Activated B cell treated with CpG ODN at 0.5 μM for 24 hours (primary cell): ENCODE measurements around the gene CLIP1. TPM values are rescaled to one million over a fixed set of nuclear protein-coding genes. Genes with fewer than 3 reads are reported as not detected.

ENCODE experiments used
- ATAC-seq: fragments of 200-7000 bp; cut with Tn5 transposase; one replicate; pipeline ENCODE4 v1.10.0; 2021; ENCODE audit warnings: low read depth, mild to moderate bottlenecking, moderate library complexity
- CTCF ChIA-PET: fragments of 350-600 bp; sonication (Branson Sonifier 250); formaldehyde crosslinking; loops from one replicate; lab custom pipeline; 2021; ENCODE audit warnings: antibody characterized with exemption; lab: Charles Lee
- POLR2A ChIA-PET: fragments of 350-600 bp; sonication (Branson Sonifier 250); formaldehyde crosslinking; loops from one replicate; lab custom pipeline; 2021; ENCODE audit warnings: antibody characterized with exemption; lab: Charles Lee
- DNase-seq: peaks from one replicate; pipeline ENCODE4 v3.0.0; 2022
- H3K27ac Mint-ChIP-seq: one replicate; pipeline ENCODE4 v1.8.0; 2020; ENCODE audit warnings: mixed read lengths
- H3K27me3 Mint-ChIP-seq: one replicate; pipeline ENCODE4 v1.8.0; 2021; ENCODE audit warnings: mixed read lengths
- H3K36me3 Mint-ChIP-seq: one replicate; pipeline ENCODE4 v1.8.0; 2021; ENCODE audit warnings: low read depth, mixed read lengths
- H3K4me1 Mint-ChIP-seq: one replicate; pipeline ENCODE4 v1.8.0; 2021; ENCODE audit warnings: mixed read lengths
- H3K4me3 Mint-ChIP-seq: one replicate; pipeline ENCODE4 v1.8.0; 2020; ENCODE audit warnings: mild to moderate bottlenecking, mixed read lengths
- H3K9me3 Mint-ChIP-seq: one replicate; pipeline ENCODE4 v1.8.0; 2020; ENCODE audit warnings: mixed read lengths
- CTCF ChIP-seq: fragments of 200-600 bp; IDR thresholded peaks from one replicate; pipeline ENCODE4 v1.8.0; 2022; ENCODE audit warnings: antibody characterized with exemption, mild to moderate bottlenecking
- intact Hi-C: fragments of 100-400 bp; cut with micrococcal nuclease; formaldehyde crosslinking; loops from one replicate; pipeline ENCODE4 v1.15.1; 2024
- total RNA-seq: library from RNA; stranded (reverse); gene quantifications from 2 replicates; pipeline ENCODE4 v1.2.3, GENCODE V29; 2022

CLIP1 gene
- total RNA-seq, 1 donor from 2014 or later = 63.2 TPM

GRCh38 chr12:122238861-122239260, 183.6 kb downstream of the CLIP1 start:
- CTCF ChIA-PET = no interaction called here
- DNase-seq = no peak
- Mint-ChIP-seq H3K36me3 (peaks cover 65% of the 10 kb centered on the region), H3K4me3 (no peak overlapping the region), H3K27ac (no peak overlapping the region), H3K9me3 (no peaks in the 10 kb centered on the region), H3K4me1 (no peaks in the 10 kb centered on the region), H3K27me3 (no peaks in the 10 kb centered on the region)
- POLR2A ChIA-PET = no interaction called here
- no peak for ATAC-seq
- intact Hi-C loops = no loop called here
- no peak for TF ChIP-seq CTCF

- intact Hi-C loops = no loop called here
- Mint-ChIP-seq H3K4me1 (no peaks in the 10 kb centered on the region), H3K36me3 (peaks cover 74% of the 10 kb centered on the region), H3K27me3 (no peaks in the 10 kb centered on the region), H3K4me3 (no peak overlapping the region), H3K27ac (no peak overlapping the region), H3K9me3 (no peaks in the 10 kb centered on the region)
- DNase-seq = no peak
- POLR2A ChIA-PET = no interaction called here
- no peak for TF ChIP-seq CTCF
- CTCF ChIA-PET = no interaction called here
- ATAC-seq = no peak
These were observed 186.7 kb downstream of the CLIP1 start for GRCh38 chr12:122235741-122236140.

- ChIA-PET POLR2A (no interaction called here), CTCF (interaction anchor here (0.6 kb wide), 1 partner anchor 20 kb away, joined by 3 read pairs; no protein-coding TSS in a partner anchor)
- no peak for ATAC-seq
- Mint-ChIP-seq H3K9me3 (no peaks in the 10 kb centered on the region), H3K4me3 (no peak overlapping the region), H3K27me3 (no peaks in the 10 kb centered on the region), H3K27ac (no peak overlapping the region), H3K36me3 (peaks cover 66% of the 10 kb centered on the region), H3K4me1 (no peaks in the 10 kb centered on the region)
- no peak for DNase-seq
- intact Hi-C loops = no loop called here
- no peak for TF ChIP-seq CTCF
These were observed 189.8 kb downstream of the CLIP1 start for GRCh38 chr12:122232691-122233090.

- intact Hi-C loops = no loop called here
- ATAC-seq (no peak), DNase-seq (no peak)
- peaks cover 10% of the 10 kb centered on the region for H3K4me1 Mint-ChIP-seq
- H3K27ac Mint-ChIP-seq = no peak overlapping the region
- H3K9me3 Mint-ChIP-seq = no peaks in the 10 kb centered on the region
- no peak overlapping the region for H3K4me3 Mint-ChIP-seq
- H3K27me3 Mint-ChIP-seq = no peaks in the 10 kb centered on the region
- ChIA-PET CTCF (no interaction called here), POLR2A (no interaction called here)
- peaks cover 59% of the 10 kb centered on the region for H3K36me3 Mint-ChIP-seq
- no peak for TF ChIP-seq CTCF
These were observed 191.7 kb downstream of the CLIP1 start for GRCh38 chr12:122230798-122231197.

GRCh38 chr12:122228092-122228491, 194.4 kb downstream of the CLIP1 start:
- no peak for TF ChIP-seq CTCF
- Mint-ChIP-seq H3K4me3 (no peak overlapping the region), H3K9me3 (no peaks in the 10 kb centered on the region), H3K4me1 (peaks cover 26% of the 10 kb centered on the region), H3K27ac (no peak overlapping the region), H3K36me3 (peaks cover 51% of the 10 kb centered on the region), H3K27me3 (no peaks in the 10 kb centered on the region)
- CTCF ChIA-PET = no interaction called here
- POLR2A ChIA-PET = no interaction called here
- DNase-seq = no peak
- no peak for ATAC-seq
- intact Hi-C loops = loop anchor here (10.0 kb wide), 1 partner anchor 393 kb away; no protein-coding TSS in a partner anchor
